Measurements from ENCODE around the gene PITPNM3. TPM values are rescaled to one million over a fixed set of nuclear protein-coding genes. Genes with fewer than 3 reads are reported as not detected.

Gene PITPNM3
- total and polyA plus RNA-seq, 12 donors = 1.1 to 9.8 (median 6.8) TPM

DNA sequence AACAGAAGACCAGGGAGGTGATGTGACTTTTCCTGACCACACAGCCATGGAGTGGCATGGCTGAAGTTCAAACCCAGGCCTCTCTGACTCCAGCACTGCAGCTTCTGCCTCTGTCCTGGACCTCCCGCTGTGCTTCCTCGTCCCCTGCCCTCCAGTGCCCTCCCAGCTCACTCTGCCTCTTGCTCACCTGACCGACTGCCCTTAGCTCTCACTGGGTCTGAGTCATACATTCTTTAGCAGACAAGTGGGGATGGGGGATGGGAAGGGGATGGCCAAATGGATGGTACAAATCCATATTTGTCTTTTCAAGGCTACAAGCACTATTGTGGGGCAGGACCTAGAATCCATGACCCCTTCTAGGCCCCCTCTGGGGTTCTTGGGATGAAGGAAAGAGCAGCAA lies 33.0 kb downstream of the PITPNM3 start:
- Histone ChIP-seq H3K27ac (no peak overlapping the region), H3K36me3 (replicated peaks in 1 of 2) (no peaks in the 10 kb centered on the region), H3K27me3 (no peaks in the 10 kb centered on the region), H3K4me1 (replicated peaks in 1 of 2) (no peaks in the 10 kb centered on the region), H3K4me3 (no peak overlapping the region), H3K9me3 (replicated peaks in 1 of 3) (no peaks in the 10 kb centered on the region)
- 55 to 81% (median 64%) methylated on average over 3 of the region's 3 CpGs for WGBS, 4 donors
- intact Hi-C loops (cut with DNase I) = no loop called here
- TF ChIP-seq, protein P1, sequence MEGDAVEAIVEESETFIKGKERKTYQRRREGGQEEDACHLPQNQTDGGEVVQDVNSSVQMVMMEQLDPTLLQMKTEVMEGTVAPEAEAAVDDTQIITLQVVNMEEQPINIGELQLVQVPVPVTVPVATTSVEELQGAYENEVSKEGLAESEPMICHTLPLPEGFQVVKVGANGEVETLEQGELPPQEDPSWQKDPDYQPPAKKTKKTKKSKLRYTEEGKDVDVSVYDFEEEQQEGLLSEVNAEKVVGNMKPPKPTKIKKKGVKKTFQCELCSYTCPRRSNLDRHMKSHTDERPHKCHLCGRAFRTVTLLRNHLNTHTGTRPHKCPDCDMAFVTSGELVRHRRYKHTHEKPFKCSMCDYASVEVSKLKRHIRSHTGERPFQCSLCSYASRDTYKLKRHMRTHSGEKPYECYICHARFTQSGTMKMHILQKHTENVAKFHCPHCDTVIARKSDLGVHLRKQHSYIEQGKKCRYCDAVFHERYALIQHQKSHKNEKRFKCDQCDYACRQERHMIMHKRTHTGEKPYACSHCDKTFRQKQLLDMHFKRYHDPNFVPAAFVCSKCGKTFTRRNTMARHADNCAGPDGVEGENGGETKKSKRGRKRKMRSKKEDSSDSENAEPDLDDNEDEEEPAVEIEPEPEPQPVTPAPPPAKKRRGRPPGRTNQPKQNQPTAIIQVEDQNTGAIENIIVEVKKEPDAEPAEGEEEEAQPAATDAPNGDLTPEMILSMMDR (IDR thresholded peaks at IDR 0.05) = no peak
- TF ChIP-seq POLR2A (IDR thresholded peaks at IDR 0.05) = no peak
- DNase-seq = peak in 5 of 7 donors; percentile 30 to 60 (median 55)

DNA sequence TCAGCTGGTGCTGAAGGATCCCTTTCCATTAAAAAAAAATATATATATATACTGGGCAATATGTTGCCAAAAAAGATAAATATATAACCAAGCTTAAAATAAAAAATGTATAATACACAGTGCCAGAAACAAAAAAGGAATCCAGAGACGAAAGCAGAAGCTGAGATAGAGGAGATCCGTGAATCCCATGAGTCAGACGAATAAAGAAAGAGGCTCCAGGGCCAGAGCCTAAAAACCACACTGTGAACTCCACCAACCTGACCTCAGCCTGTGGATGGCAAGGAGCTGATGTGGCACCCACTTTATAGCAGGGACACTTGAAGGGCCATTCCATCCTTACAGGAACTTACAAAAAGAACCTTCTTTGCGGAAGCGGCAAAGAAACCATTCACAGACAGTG lies 34.8 kb downstream of the PITPNM3 start:
- no peak for DNase-seq

DNA sequence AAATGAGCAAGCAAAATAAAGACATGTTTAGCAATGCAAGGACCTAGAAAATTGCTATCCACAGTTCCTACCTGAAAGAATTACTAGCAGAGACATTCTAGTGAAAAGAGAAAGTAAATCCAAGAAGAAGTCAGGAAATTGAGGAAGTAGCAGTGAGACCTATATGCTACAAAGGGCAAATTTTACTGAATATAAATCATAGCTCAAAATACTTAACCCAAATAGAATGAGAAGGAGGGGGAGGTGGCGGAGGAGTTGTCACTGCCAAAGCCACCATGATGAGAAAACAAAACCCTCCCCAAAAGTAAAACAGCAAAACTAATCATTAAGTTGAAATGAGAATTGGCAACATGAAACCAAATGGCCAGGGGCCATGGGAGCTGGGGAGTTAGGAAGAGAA lies 39.3 kb downstream of the PITPNM3 start:
- H3K9me3 ChIP-seq (replicated peaks in 1 of 3) = no peaks in the 10 kb centered on the region
- intact Hi-C loops (cut with DNase I) = no loop called here
- no peaks in the 10 kb centered on the region for H3K4me1 ChIP-seq (replicated peaks in 1 of 2)
- H3K36me3 ChIP-seq (replicated peaks in 1 of 2) = no peaks in the 10 kb centered on the region
- WGBS, 4 donors = 74 to 100% (median 84%) methylated on average over 1 of the region's 1 CpG
- no peaks in the 10 kb centered on the region for H3K27me3 ChIP-seq
- no peak overlapping the region for H3K4me3 ChIP-seq
- no peak for DNase-seq
- TF ChIP-seq, protein P1 (IDR thresholded peaks at IDR 0.05) = no peak
- no peak for TF ChIP-seq POLR2A (IDR thresholded peaks at IDR 0.05)
- no peak overlapping the region for H3K27ac ChIP-seq

More for the DNA sequence above, 34.8 kb downstream of the PITPNM3 start:
- no peaks in the 10 kb centered on the region for H3K9me3 ChIP-seq (replicated peaks in 1 of 3)
- H3K27ac ChIP-seq = no peak overlapping the region
- H3K4me3 ChIP-seq = no peak overlapping the region
- intact Hi-C loops (cut with DNase I) = no loop called here
- TF ChIP-seq, protein P1 (IDR thresholded peaks at IDR 0.05) = no peak
- TF ChIP-seq POLR2A (IDR thresholded peaks at IDR 0.05) = no peak
- H3K4me1 ChIP-seq (replicated peaks in 1 of 2) = no peaks in the 10 kb centered on the region
- WGBS, 4 donors = 76 to 91% (median 90%) methylated on average over 5 of the region's 5 CpGs
- H3K36me3 ChIP-seq (replicated peaks in 1 of 2) = no peaks in the 10 kb centered on the region
- no peaks in the 10 kb centered on the region for H3K27me3 ChIP-seq

DNA sequence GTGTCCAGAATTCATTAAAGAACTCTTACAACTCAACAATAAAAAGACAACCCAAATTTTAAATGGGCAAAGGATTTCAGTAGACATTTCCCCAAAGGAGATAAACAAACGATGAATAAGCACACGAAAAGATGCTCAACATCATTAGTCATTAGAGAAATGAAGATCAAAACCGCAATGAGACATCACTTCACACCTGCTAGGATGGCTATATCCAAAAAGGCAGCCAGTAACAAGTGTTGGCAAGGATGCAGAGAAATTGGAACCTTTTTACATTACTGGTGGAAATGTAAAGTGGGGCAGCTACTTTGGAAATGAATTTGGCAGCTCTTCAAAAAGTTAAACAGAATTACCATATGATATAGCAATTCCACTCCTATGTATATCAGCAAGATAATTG lies 42.0 kb downstream of the PITPNM3 start:
- no peaks in the 10 kb centered on the region for H3K9me3 ChIP-seq (replicated peaks in 1 of 3)
- DNase-seq = no peak
- no peak overlapping the region for H3K4me3 ChIP-seq
- no peaks in the 10 kb centered on the region for H3K36me3 ChIP-seq (replicated peaks in 1 of 2)
- H3K27me3 ChIP-seq = no peaks in the 10 kb centered on the region
- no peaks in the 10 kb centered on the region for H3K4me1 ChIP-seq (replicated peaks in 1 of 2)
- WGBS, 4 donors = 71 to 86% (median 78%) methylated on average over 3 of the region's 3 CpGs
- intact Hi-C loops (cut with DNase I) = no loop called here
- TF ChIP-seq, protein P1 (IDR thresholded peaks at IDR 0.05) = no peak
- TF ChIP-seq POLR2A (IDR thresholded peaks at IDR 0.05) = no peak
- H3K27ac ChIP-seq = no peak overlapping the region

Measured in adrenal gland (tissue), 12 donors.